Stomach (tissue), 4 donors: ENCODE data around the gene CT47B1.

Source experiments
- CTCF ChIP-seq, 7 experiments: fragments of 450-650 bp in 4 of 7; fragments of 200-600 bp in 3 of 7; sonication (generic) in 3 of 7; IDR thresholded peaks; one replicate each; pipeline ENCODE4 v1.5.1; 2016 to 2019; ENCODE audit warnings: antibody characterized with exemption in 7 of 7, control low read depth in 2 of 7, mild to moderate bottlenecking in 1 of 7
- EP300 ChIP-seq: sonication (generic); formaldehyde crosslinking; IDR thresholded peaks from one replicate; pipeline ENCODE4 v1.6.1; 2017; ENCODE audit warnings: antibody characterized with exemption
- POLR2A ChIP-seq, 4 donors: fragments of 450-650 bp; IDR thresholded peaks; one replicate each; pipeline ENCODE4 v1.6.1; 2016; ENCODE audit warnings: antibody characterized with exemption in 4 of 4, control low read depth in 2 of 4, mild to moderate bottlenecking in 1 of 4, moderate library complexity in 1 of 4

GRCh38 chrX:120825146-120825545 lies 50.5 kb downstream of the CT47B1 start:
- TF ChIP-seq POLR2A (IDR thresholded peaks at IDR 0.05) (no peak), CTCF (IDR thresholded peaks at IDR 0.05) (no peak), EP300 (no peak)
